ENCODE data around the gene NAV3. TPM values are rescaled to one million over a fixed set of nuclear protein-coding genes. Genes with fewer than 3 reads are reported as not detected.

The NAV3 gene
- total RNA-seq, 3 donors from 2014 or later = 0.90 to 5.3 (median 2.5) TPM

DNA sequence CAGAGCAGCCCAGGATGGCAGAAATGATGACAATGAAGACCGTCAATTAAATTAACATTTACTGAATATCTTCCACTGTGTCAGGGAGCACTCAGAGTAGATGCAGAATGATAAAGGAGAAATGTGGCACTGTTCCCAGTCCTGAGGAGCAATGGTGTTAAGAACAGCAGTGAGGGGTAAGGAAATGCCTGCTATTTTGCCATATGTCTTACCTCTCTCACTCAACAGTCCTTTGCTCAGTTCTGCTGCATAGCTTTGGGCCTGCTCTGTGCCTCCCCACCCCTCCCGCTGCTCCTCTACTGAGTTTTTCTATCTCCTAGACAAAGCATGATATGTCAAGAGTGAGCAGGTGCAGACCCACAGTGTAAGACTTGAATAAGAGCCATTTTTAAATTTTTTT, 318.8 kb downstream of the NAV3 start:
- no peaks in the 10 kb centered on the region for H3K4me1 ChIP-seq (ENCODE audit: low read depth)
- ATAC-seq (no peak), DNase-seq (no peak)
- no peaks in the 10 kb centered on the region for H3K9me3 ChIP-seq
- TF ChIP-seq, protein P1, sequence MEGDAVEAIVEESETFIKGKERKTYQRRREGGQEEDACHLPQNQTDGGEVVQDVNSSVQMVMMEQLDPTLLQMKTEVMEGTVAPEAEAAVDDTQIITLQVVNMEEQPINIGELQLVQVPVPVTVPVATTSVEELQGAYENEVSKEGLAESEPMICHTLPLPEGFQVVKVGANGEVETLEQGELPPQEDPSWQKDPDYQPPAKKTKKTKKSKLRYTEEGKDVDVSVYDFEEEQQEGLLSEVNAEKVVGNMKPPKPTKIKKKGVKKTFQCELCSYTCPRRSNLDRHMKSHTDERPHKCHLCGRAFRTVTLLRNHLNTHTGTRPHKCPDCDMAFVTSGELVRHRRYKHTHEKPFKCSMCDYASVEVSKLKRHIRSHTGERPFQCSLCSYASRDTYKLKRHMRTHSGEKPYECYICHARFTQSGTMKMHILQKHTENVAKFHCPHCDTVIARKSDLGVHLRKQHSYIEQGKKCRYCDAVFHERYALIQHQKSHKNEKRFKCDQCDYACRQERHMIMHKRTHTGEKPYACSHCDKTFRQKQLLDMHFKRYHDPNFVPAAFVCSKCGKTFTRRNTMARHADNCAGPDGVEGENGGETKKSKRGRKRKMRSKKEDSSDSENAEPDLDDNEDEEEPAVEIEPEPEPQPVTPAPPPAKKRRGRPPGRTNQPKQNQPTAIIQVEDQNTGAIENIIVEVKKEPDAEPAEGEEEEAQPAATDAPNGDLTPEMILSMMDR (IDR thresholded peaks at IDR 0.05) = no peak
- no peak overlapping the region for H3K4me3 ChIP-seq
- H3K36me3 ChIP-seq (ENCODE audit: low read depth) = no peaks in the 10 kb centered on the region
- intact Hi-C loops (cut with DNase I, micrococcal nuclease) = no loop called here

DNA sequence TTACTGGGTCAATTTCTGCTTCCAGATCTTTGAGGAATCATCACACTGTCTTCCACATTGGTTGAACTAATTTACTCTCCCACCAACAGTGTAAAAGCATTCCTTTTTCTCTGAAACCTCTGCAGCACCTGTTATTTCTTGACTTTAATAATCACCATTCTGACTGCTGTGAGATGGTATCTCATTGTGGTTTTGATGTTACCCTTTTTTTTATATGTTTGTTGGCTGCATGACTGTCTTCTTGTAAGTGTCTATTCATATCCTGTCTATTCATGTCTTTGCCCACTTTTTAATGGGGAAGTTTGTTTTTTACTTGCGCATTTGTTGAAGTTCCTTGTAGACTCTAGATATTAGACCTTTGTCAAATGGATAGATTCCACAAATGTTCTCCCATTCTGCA, 324.9 kb downstream of the NAV3 start:
- Histone ChIP-seq H3K9me3 (no peaks in the 10 kb centered on the region), H3K4me3 (no peak overlapping the region), H3K36me3 (ENCODE audit: low read depth) (no peaks in the 10 kb centered on the region), H3K4me1 (ENCODE audit: low read depth) (no peaks in the 10 kb centered on the region)
- intact Hi-C loops (cut with DNase I, micrococcal nuclease) = no loop called here
- ATAC-seq (no peak), DNase-seq (no peak)
- TF ChIP-seq, protein P1 (IDR thresholded peaks at IDR 0.05) = no peak

DNA sequence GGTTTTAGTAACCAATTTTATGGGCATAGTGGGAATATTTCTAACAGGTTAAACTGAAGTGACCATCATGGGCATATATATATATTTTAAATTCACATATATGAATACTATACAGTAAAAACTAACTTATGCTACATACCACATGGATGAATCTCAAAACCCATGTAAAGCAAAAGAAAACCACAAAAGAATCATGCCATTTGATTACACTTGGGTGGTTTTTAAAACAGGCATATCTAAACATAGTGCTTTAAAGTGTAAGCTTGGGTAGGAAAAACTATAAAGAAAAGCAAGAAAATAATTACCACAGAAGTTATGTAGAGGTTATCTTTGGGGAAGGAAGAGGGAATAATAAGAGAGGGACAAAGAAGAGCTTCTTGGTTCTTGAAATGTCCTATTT, 326.1 kb downstream of the NAV3 start:
- intact Hi-C loops (cut with DNase I, micrococcal nuclease) = no loop called here
- no peaks in the 10 kb centered on the region for H3K36me3 ChIP-seq (ENCODE audit: low read depth)

DNA sequence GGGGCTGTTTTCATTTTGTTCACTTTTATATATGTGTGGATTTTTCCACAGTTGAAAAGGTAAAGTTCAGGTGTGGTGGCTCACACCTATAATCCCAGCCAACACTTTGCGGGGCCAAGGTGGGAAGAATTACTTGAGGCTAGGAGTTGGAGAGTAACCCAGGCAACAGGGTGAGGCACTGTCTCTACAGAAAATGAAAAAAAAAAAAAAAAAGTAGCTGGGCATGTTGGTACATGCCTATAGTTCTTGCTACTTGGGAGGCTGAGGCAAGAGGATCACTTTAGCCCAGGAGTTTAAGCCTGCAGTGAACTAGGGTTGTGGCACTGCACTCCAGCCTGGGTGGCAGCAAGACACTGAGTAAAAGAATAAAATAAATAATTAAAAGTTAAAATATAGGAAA, 326.5 kb downstream of the NAV3 start:
- intact Hi-C loops (cut with DNase I, micrococcal nuclease) = no loop called here
- no peaks in the 10 kb centered on the region for H3K9me3 ChIP-seq
- ATAC-seq (no peak), DNase-seq (no peak)
- TF ChIP-seq, protein P1 (IDR thresholded peaks at IDR 0.05) = no peak
- H3K4me3 ChIP-seq = no peak overlapping the region
- H3K36me3 ChIP-seq (ENCODE audit: low read depth) = no peaks in the 10 kb centered on the region
- H3K4me1 ChIP-seq (ENCODE audit: low read depth) = no peaks in the 10 kb centered on the region

More for the DNA sequence above, 326.1 kb downstream of the NAV3 start:
- ATAC-seq = no peak
- TF ChIP-seq, protein P1 (IDR thresholded peaks at IDR 0.05) = no peak
- no peak for DNase-seq
- Histone ChIP-seq H3K4me3 (no peak overlapping the region), H3K9me3 (no peaks in the 10 kb centered on the region), H3K4me1 (ENCODE audit: low read depth) (no peaks in the 10 kb centered on the region)

DNA sequence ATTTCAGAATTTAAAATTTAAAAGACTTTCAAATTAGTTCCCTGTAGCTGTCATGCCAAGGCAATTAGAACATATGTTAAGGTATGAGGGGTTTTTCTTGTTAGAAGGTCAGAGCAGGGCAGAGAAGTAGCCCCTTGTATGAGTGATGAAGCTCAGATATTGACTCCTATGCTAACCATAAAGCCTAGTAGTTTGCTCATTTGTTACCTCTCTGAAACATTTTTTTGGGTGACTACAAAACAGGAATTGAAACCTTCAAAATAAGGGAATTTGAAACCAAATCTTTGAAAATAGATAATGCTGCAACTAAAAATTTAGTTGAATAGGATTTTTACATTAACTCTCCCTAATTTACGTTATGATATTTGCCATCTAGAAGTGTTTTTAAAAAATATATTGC, 333.5 kb downstream of the NAV3 start:
- TF ChIP-seq, protein P1 (IDR thresholded peaks at IDR 0.05) = no peak
- no peak for DNase-seq

DNA sequence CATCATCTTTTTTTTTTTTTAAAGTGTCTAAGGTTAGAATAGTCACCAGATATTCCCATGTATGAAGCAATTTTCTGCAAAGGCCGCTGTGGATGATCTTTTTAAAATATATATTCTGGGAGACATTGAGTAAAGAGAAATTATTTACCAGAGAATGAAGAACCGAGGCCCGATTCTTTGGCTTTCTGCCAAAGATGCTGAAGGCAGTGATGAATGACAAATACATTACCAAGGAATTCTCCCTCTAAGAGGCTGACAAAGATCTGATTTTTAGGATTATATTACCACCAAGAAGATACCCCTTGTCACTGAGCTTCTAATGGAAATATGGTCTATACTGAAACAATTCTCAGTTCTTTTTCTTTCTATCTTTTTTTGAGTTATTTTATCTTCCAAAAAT, 336.8 kb downstream of the NAV3 start:
- TF ChIP-seq, protein P1 (IDR thresholded peaks at IDR 0.05) = no peak
- ATAC-seq (no peak), DNase-seq (no peak)
- Histone ChIP-seq H3K4me1 (ENCODE audit: low read depth) (no peaks in the 10 kb centered on the region), H3K9me3 (no peaks in the 10 kb centered on the region), H3K36me3 (ENCODE audit: low read depth) (no peaks in the 10 kb centered on the region), H3K4me3 (no peak overlapping the region)
- intact Hi-C loops (cut with DNase I, micrococcal nuclease) = no loop called here

More for the DNA sequence above, 333.5 kb downstream of the NAV3 start:
- H3K4me1 ChIP-seq (ENCODE audit: low read depth) = no peaks in the 10 kb centered on the region
- H3K4me3 ChIP-seq = no peak overlapping the region
- H3K36me3 ChIP-seq (ENCODE audit: low read depth) = no peaks in the 10 kb centered on the region
- intact Hi-C loops (cut with DNase I, micrococcal nuclease) = no loop called here
- H3K9me3 ChIP-seq = no peaks in the 10 kb centered on the region
- ATAC-seq = no peak
